Activated T-cell treated with anti-CD3 and anti-CD28 coated beads, Interleukin-2, amount 50 U/mL, for 1 hour (primary cell): ENCODE results near the gene ATP2A3.
"Not testable (repeated sequence)": the region's sequence is repeated elsewhere in the genome, so short reads cannot be mapped to it uniquely, and the experiment has no call there.

Experiments used
- DNase-seq: peaks from one replicate; pipeline ENCODE4 v3.0.0-alpha.2; 2020

The ATP2A3 gene

GRCh38 chr17:3954086-3954485 is 10.2 kb downstream of the ATP2A3 start:
- no peak for DNase-seq

GRCh38 chr17:3953542-3953941 is 10.7 kb downstream of the ATP2A3 start:
- no peak for DNase-seq

GRCh38 chr17:3952186-3952585 is 12.1 kb downstream of the ATP2A3 start:
- no peak for DNase-seq

GRCh38 chr17:3951420-3951819 is 12.8 kb downstream of the ATP2A3 start:
- no peak for DNase-seq

GRCh38 chr17:3951003-3951402 is 13.2 kb downstream of the ATP2A3 start:
- no peak for DNase-seq

- DNase-seq: no peak
These were observed 13.7 kb downstream of the ATP2A3 start for GRCh38 chr17:3950584-3950983.

GRCh38 chr17:3949418-3949817 is 14.8 kb downstream of the ATP2A3 start:
- no peak for DNase-seq

GRCh38 chr17:3948551-3948950 is 15.7 kb downstream of the ATP2A3 start:
- DNase-seq: not testable (repeated sequence)

GRCh38 chr17:3947318-3947810 is 16.9 kb downstream of the ATP2A3 start:
- DNase-seq: no peak

- DNase-seq: no peak
These were observed 17.5 kb downstream of the ATP2A3 start for GRCh38 chr17:3946711-3947235.

GRCh38 chr17:3944485-3945388 is 19.5 kb downstream of the ATP2A3 start:
- peak; percentile 66 for DNase-seq

GRCh38 chr17:3943240-3943891 is 20.9 kb downstream of the ATP2A3 start:
- no peak for DNase-seq

- no peak for DNase-seq
These were observed 23.1 kb downstream of the ATP2A3 start for GRCh38 chr17:3940965-3941698.

- DNase-seq: no peak
These were observed 26.9 kb downstream of the ATP2A3 start for GRCh38 chr17:3937359-3937758.

- DNase-seq: no peak
These were observed 28.3 kb downstream of the ATP2A3 start for GRCh38 chr17:3935825-3936355.

- peak; percentile 43 for DNase-seq
These were observed 29.1 kb downstream of the ATP2A3 start for GRCh38 chr17:3935140-3935542.

GRCh38 chr17:3929764-3930163 is 34.5 kb downstream of the ATP2A3 start:
- DNase-seq: no peak

GRCh38 chr17:3929181-3929580 is 35.1 kb downstream of the ATP2A3 start:
- DNase-seq: no peak

GRCh38 chr17:3928406-3928805 is 35.8 kb downstream of the ATP2A3 start:
- no peak for DNase-seq

- no peak for DNase-seq
These were observed 36.5 kb downstream of the ATP2A3 start for GRCh38 chr17:3927628-3928340.

GRCh38 chr17:3926860-3927627 is 37.2 kb downstream of the ATP2A3 start:
- no peak for DNase-seq
